ENCODE measurements around the gene CRYBG1. TPM values are rescaled to one million over a fixed set of nuclear protein-coding genes. Genes with fewer than 3 reads are reported as not detected.

CRYBG1 gene
- total RNA-seq, 1 donor from 2014 or later = 3.7 TPM

GRCh38 chr6:106469882-106470281, 109.4 kb downstream of the CRYBG1 start:
- H3K27me3 ChIP-seq (ENCODE audit: control insufficient read depth in 3 of 3, insufficient read depth in 3 of 3, low read length in 3 of 3) = peaks cover 0 to 12% (median 3%) of the 10 kb centered on the region in 3 donors
- H3K4me1 ChIP-seq (ENCODE audit: control insufficient read depth in 3 of 3, insufficient read depth in 3 of 3, low read length in 3 of 3) = no peaks in the 10 kb centered on the region
- H3K27ac ChIP-seq (ENCODE audit: low read depth, low read length) = no peak overlapping the region
- H3K9me3 ChIP-seq (ENCODE audit: control insufficient read depth in 3 of 3, low read length in 3 of 3) = no peaks in the 10 kb centered on the region
- H3K9ac ChIP-seq (ENCODE audit: low read depth in 1 of 3, low read length in 3 of 3) = no peak overlapping the region
- no peaks in the 10 kb centered on the region for H3K36me3 ChIP-seq (ENCODE audit: control insufficient read depth in 3 of 3, insufficient read depth in 3 of 3, low read length in 3 of 3)
- H3K4me3 ChIP-seq (ENCODE audit: low read length in 3 of 3) = no peak overlapping the region

DNA sequence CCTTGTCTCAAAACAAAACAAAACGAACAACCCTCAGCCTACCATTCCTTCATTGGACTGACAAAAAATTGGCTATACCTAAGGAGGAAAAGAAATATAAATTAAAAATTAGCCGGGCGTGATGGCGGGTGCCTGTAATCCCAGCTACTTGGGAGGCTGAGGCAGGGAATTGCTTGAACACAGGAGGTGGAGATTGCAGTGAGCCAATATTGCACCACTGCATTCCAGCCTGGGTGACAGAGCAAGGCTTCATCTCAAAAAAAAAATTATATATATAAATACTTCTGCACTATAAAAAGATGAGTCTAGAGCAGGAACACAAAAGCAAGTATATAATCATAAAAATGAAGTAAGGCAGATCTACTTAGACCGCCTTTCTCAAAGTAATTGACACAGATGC, 109.8 kb downstream of the CRYBG1 start:
- Histone ChIP-seq H3K9me3 (ENCODE audit: control insufficient read depth in 3 of 3, low read length in 3 of 3) (no peaks in the 10 kb centered on the region), H3K27me3 (ENCODE audit: control insufficient read depth in 3 of 3, insufficient read depth in 3 of 3, low read length in 3 of 3) (peaks cover 2 to 10% (median 3%) of the 10 kb centered on the region in 3 donors), H3K27ac (ENCODE audit: low read depth, low read length) (no peak overlapping the region), H3K9ac (ENCODE audit: low read depth in 1 of 3, low read length in 3 of 3) (no peak overlapping the region), H3K4me3 (ENCODE audit: low read length in 3 of 3) (no peak overlapping the region), H3K4me1 (ENCODE audit: control insufficient read depth in 3 of 3, insufficient read depth in 3 of 3, low read length in 3 of 3) (no peaks in the 10 kb centered on the region), H3K36me3 (ENCODE audit: control insufficient read depth in 3 of 3, insufficient read depth in 3 of 3, low read length in 3 of 3) (no peaks in the 10 kb centered on the region)

DNA sequence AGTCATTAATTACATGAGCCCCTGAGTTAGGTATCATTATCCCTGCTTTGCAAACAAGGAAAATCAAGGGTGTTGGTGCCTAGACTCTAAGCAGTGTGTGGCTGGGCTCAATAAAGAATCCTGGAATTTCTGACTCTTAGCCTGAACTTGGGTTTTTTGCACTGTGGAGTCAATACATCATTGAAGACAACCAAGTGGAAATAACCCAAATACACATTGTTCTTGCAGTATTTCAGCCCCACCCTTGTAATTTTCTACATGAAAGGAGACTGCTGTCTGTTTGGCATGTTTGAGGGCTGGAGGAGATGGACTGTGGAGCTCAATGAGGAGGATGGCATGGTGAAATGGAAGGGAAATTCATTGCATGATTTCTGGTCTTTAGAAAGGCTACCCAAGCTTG, 110.3 kb downstream of the CRYBG1 start:
- H3K27me3 ChIP-seq (ENCODE audit: control insufficient read depth in 3 of 3, insufficient read depth in 3 of 3, low read length in 3 of 3) = peaks cover 3 to 10% (median 5%) of the 10 kb centered on the region in 3 donors
- H3K9me3 ChIP-seq (ENCODE audit: control insufficient read depth in 3 of 3, low read length in 3 of 3) = no peaks in the 10 kb centered on the region
- no peaks in the 10 kb centered on the region for H3K36me3 ChIP-seq (ENCODE audit: control insufficient read depth in 3 of 3, insufficient read depth in 3 of 3, low read length in 3 of 3)
- H3K4me1 ChIP-seq (ENCODE audit: control insufficient read depth in 3 of 3, insufficient read depth in 3 of 3, low read length in 3 of 3) = no peaks in the 10 kb centered on the region
- no peak overlapping the region for H3K4me3 ChIP-seq (ENCODE audit: low read length in 3 of 3)
- no peak overlapping the region for H3K27ac ChIP-seq (ENCODE audit: low read depth, low read length)
- H3K9ac ChIP-seq (ENCODE audit: low read depth in 1 of 3, low read length in 3 of 3) = no peak overlapping the region

GRCh38 chr6:106473812-106474211, 113.3 kb downstream of the CRYBG1 start:
- H3K4me3 ChIP-seq (ENCODE audit: low read length in 3 of 3) = no peak overlapping the region
- no peaks in the 10 kb centered on the region for H3K36me3 ChIP-seq (ENCODE audit: control insufficient read depth in 3 of 3, insufficient read depth in 3 of 3, low read length in 3 of 3)
- no peak overlapping the region for H3K9ac ChIP-seq (ENCODE audit: low read depth in 1 of 3, low read length in 3 of 3)
- no peaks in the 10 kb centered on the region for H3K9me3 ChIP-seq (ENCODE audit: control insufficient read depth in 3 of 3, low read length in 3 of 3)
- no peak overlapping the region for H3K27ac ChIP-seq (ENCODE audit: low read depth, low read length)
- H3K4me1 ChIP-seq (ENCODE audit: control insufficient read depth in 3 of 3, insufficient read depth in 3 of 3, low read length in 3 of 3) = no peaks in the 10 kb centered on the region
- peaks cover 3 to 5% (median 4%) of the 10 kb centered on the region in 3 donors for H3K27me3 ChIP-seq (ENCODE audit: control insufficient read depth in 3 of 3, insufficient read depth in 3 of 3, low read length in 3 of 3)

- Histone ChIP-seq H3K4me3 (ENCODE audit: low read length in 3 of 3) (no peak overlapping the region), H3K36me3 (ENCODE audit: control insufficient read depth in 3 of 3, insufficient read depth in 3 of 3, low read length in 3 of 3) (no peaks in the 10 kb centered on the region), H3K9me3 (ENCODE audit: control insufficient read depth in 3 of 3, low read length in 3 of 3) (no peaks in the 10 kb centered on the region), H3K9ac (ENCODE audit: low read depth in 1 of 3, low read length in 3 of 3) (no peak overlapping the region), H3K27ac (ENCODE audit: low read depth, low read length) (no peak overlapping the region), H3K4me1 (ENCODE audit: control insufficient read depth in 3 of 3, insufficient read depth in 3 of 3, low read length in 3 of 3) (no peaks in the 10 kb centered on the region), H3K27me3 (ENCODE audit: control insufficient read depth in 3 of 3, insufficient read depth in 3 of 3, low read length in 3 of 3) (peaks cover 3 to 5% (median 4%) of the 10 kb centered on the region in 3 donors)
Observed at GRCh38 chr6:106474466-106474865, 113.9 kb downstream of the CRYBG1 start.

DNA sequence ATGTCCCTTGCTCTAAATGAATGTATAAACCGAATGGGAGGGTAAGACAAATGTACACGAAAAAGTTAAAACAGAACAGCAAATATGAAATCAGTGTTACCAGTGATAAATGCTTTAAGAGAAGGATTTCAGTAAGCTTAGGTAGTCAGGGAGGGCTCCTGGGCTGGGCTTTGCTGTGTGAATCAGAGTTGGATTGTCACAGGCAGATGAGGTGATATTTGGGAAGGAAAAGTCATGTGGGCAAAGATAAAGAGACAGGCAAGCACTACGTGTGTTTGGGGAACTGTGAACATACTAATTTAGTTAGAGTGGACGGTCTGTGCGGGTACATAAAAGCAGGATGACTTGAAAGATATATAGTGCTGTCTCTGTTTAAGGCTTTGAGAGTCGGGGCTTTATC, 114.8 kb downstream of the CRYBG1 start:
- H3K4me1 ChIP-seq (ENCODE audit: control insufficient read depth in 3 of 3, insufficient read depth in 3 of 3, low read length in 3 of 3) = no peaks in the 10 kb centered on the region
- no peak overlapping the region for H3K4me3 ChIP-seq (ENCODE audit: low read length in 3 of 3)
- H3K27me3 ChIP-seq (ENCODE audit: control insufficient read depth in 3 of 3, insufficient read depth in 3 of 3, low read length in 3 of 3) = peaks cover 3 to 5% (median 4%) of the 10 kb centered on the region in 3 donors
- no peaks in the 10 kb centered on the region for H3K36me3 ChIP-seq (ENCODE audit: control insufficient read depth in 3 of 3, insufficient read depth in 3 of 3, low read length in 3 of 3)
- H3K9ac ChIP-seq (ENCODE audit: low read depth in 1 of 3, low read length in 3 of 3) = no peak overlapping the region
- no peak overlapping the region for H3K27ac ChIP-seq (ENCODE audit: low read depth, low read length)
- H3K9me3 ChIP-seq (ENCODE audit: control insufficient read depth in 3 of 3, low read length in 3 of 3) = no peaks in the 10 kb centered on the region

DNA sequence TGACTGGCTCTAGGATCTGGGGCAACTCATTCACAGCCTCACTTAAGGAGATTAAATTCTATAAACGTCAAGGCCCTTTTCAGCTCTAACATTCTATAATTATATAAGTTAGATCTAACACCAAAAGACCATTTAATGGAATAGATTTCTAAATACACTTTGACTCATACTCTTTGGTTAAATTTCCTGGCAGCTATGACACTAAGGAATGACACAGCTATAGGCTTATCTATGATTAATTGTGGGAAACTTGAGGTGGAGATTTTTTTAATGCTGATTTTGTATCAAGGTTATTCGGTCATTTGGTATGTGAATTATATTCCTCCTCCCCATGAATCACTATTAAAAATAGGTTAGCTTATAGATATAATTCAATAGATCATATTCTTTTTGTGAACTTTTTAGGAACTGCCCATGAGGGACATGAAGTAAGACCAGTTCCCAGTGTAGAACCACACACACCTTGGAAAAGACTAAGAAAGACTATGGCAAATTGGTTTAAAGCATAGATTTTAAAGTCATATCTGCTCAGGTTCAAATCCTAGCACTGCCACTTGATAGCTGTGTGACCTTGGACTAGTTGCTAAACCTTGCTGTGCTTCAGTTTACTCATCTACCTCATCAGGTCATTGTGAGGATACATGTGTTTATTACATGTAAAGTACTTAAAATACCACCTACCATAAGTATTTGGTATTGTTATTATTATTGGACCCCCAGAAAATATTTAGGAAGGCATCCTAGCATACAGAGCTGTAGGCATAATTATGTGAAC, 116.0 kb downstream of the CRYBG1 start:
- peaks cover 0 to 5% (median 3%) of the 10 kb centered on the region in 3 donors for H3K27me3 ChIP-seq (ENCODE audit: control insufficient read depth in 3 of 3, insufficient read depth in 3 of 3, low read length in 3 of 3)
- no peaks in the 10 kb centered on the region for H3K4me1 ChIP-seq (ENCODE audit: control insufficient read depth in 3 of 3, insufficient read depth in 3 of 3, low read length in 3 of 3)
- H3K27ac ChIP-seq (ENCODE audit: low read depth, low read length) = no peak overlapping the region
- no peak overlapping the region for H3K4me3 ChIP-seq (ENCODE audit: low read length in 3 of 3)
- no peaks in the 10 kb centered on the region for H3K9me3 ChIP-seq (ENCODE audit: control insufficient read depth in 3 of 3, low read length in 3 of 3)
- no peak overlapping the region for H3K9ac ChIP-seq (ENCODE audit: low read depth in 1 of 3, low read length in 3 of 3)
- no peaks in the 10 kb centered on the region for H3K36me3 ChIP-seq (ENCODE audit: control insufficient read depth in 3 of 3, insufficient read depth in 3 of 3, low read length in 3 of 3)

DNA sequence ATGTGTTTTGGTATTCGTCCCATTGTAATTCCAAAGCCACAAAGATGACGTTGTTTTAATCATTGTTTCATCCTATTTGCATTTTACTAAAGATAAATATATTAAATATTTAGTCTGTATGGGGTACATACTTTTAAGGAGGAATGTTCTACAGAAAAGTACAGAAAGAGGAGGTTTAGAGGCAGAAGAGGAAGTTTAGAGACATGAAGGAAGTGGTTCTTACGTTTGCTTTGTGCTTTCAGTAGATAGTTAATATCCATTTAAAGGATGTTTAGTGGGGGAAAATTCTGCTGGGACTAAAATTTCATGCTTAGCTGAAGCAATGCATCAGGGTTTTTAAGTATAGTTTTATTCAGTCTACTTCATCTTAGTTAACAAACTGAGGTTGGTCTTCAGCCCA, 116.6 kb downstream of the CRYBG1 start:
- no peak overlapping the region for H3K4me3 ChIP-seq (ENCODE audit: low read length in 3 of 3)
- no peak overlapping the region for H3K27ac ChIP-seq (ENCODE audit: low read depth, low read length)
- no peaks in the 10 kb centered on the region for H3K9me3 ChIP-seq (ENCODE audit: control insufficient read depth in 3 of 3, low read length in 3 of 3)
- H3K36me3 ChIP-seq (ENCODE audit: control insufficient read depth in 3 of 3, insufficient read depth in 3 of 3, low read length in 3 of 3) = no peaks in the 10 kb centered on the region
- H3K9ac ChIP-seq (ENCODE audit: low read depth in 1 of 3, low read length in 3 of 3) = no peak overlapping the region
- H3K4me1 ChIP-seq (ENCODE audit: control insufficient read depth in 3 of 3, insufficient read depth in 3 of 3, low read length in 3 of 3) = no peaks in the 10 kb centered on the region
- H3K27me3 ChIP-seq (ENCODE audit: control insufficient read depth in 3 of 3, insufficient read depth in 3 of 3, low read length in 3 of 3) = peaks cover 0 to 5% (median 3%) of the 10 kb centered on the region in 3 donors

- Histone ChIP-seq H3K4me3 (ENCODE audit: low read length in 3 of 3) (no peak overlapping the region), H3K9ac (ENCODE audit: low read depth in 1 of 3, low read length in 3 of 3) (no peak overlapping the region), H3K27ac (ENCODE audit: low read depth, low read length) (no peak overlapping the region), H3K4me1 (ENCODE audit: control insufficient read depth in 3 of 3, insufficient read depth in 3 of 3, low read length in 3 of 3) (no peaks in the 10 kb centered on the region), H3K27me3 (ENCODE audit: control insufficient read depth in 3 of 3, insufficient read depth in 3 of 3, low read length in 3 of 3) (peaks cover 0 to 5% (median 3%) of the 10 kb centered on the region in 3 donors), H3K9me3 (ENCODE audit: control insufficient read depth in 3 of 3, low read length in 3 of 3) (no peaks in the 10 kb centered on the region), H3K36me3 (ENCODE audit: control insufficient read depth in 3 of 3, insufficient read depth in 3 of 3, low read length in 3 of 3) (no peaks in the 10 kb centered on the region)
Observed at GRCh38 chr6:106477790-106478189, 117.3 kb downstream of the CRYBG1 start.

GRCh38 chr6:106486236-106486635, 125.7 kb downstream of the CRYBG1 start:
- H3K9me3 ChIP-seq (ENCODE audit: control insufficient read depth in 3 of 3, low read length in 3 of 3) = no peaks in the 10 kb centered on the region
- no peaks in the 10 kb centered on the region for H3K4me1 ChIP-seq (ENCODE audit: control insufficient read depth in 3 of 3, insufficient read depth in 3 of 3, low read length in 3 of 3)
- no peak overlapping the region for H3K4me3 ChIP-seq (ENCODE audit: low read length in 3 of 3)
- H3K27me3 ChIP-seq (ENCODE audit: control insufficient read depth in 3 of 3, insufficient read depth in 3 of 3, low read length in 3 of 3) = no peaks in the 10 kb centered on the region
- no peak overlapping the region for H3K27ac ChIP-seq (ENCODE audit: low read depth, low read length)
- H3K9ac ChIP-seq (ENCODE audit: low read depth in 1 of 3, low read length in 3 of 3) = no peak overlapping the region
- no peaks in the 10 kb centered on the region for H3K36me3 ChIP-seq (ENCODE audit: control insufficient read depth in 3 of 3, insufficient read depth in 3 of 3, low read length in 3 of 3)
